Left ventricle myocardium inferior (tissue), 1 donor: ENCODE measurements around the gene DGKQ. TPM values are rescaled to one million over a fixed set of nuclear protein-coding genes. Genes with fewer than 3 reads are reported as not detected.
A peak's percentile ranks its signal among the peaks of the same experiment; 100 is the strongest.
"Not testable (repeated sequence)": the region's sequence is repeated elsewhere in the genome, so short reads cannot be mapped to it uniquely, and the experiment has no call there.

Source experiments
- DNase-seq: peaks from one replicate; pipeline ENCODE4 v3.0.0-alpha.2; 2020
- H3K27ac ChIP-seq: fragments of 200-600 bp; replicated peaks from 2 replicates; pipeline ENCODE4 v1.8.0; 2021
- H3K27me3 ChIP-seq: fragments of 200-600 bp; 2 replicates; pipeline ENCODE4 v1.8.0; 2021; ENCODE audit warnings: low read depth
- H3K36me3 ChIP-seq: fragments of 200-600 bp; 2 replicates; pipeline ENCODE4 v1.8.0; 2021
- H3K4me1 ChIP-seq: fragments of 200-600 bp; 2 replicates; pipeline ENCODE4 v1.8.0; 2021
- H3K4me3 ChIP-seq: fragments of 200-600 bp; 2 replicates; pipeline ENCODE4 v1.8.0; 2021; ENCODE audit warnings: mild to moderate bottlenecking, moderate library complexity
- H3K9me3 ChIP-seq: fragments of 200-600 bp; replicated peaks from 2 replicates; pipeline ENCODE4 v1.8.0; 2021
- CTCF ChIP-seq: fragments of 200-600 bp; IDR thresholded peaks from 2 replicates; pipeline ENCODE4 v1.8.0; 2021; ENCODE audit warnings: antibody characterized with exemption, mild to moderate bottlenecking, borderline replicate concordance
- intact Hi-C: fragments of 100-400 bp; cut with micrococcal nuclease; formaldehyde crosslinking; loops from one replicate; pipeline ENCODE4 v1.11.0; 2022
- total RNA-seq: library from RNA; stranded (reverse); fragmentation: NEBNext Ultra II Directional; extraction: Animal tissue kit (Norgen Biotek cat#: 25700); gene quantifications from one replicate; pipeline ENCODE4 v1.2.1, GENCODE V29; 2021
- donor health status: DM: no; HTN: yes; CAD: no; lungs with severe emphysema.

The DGKQ gene
- total RNA-seq, 1 donor from 2014 or later, result 3.5 TPM

- Histone ChIP-seq H3K27me3 (peaks cover 98% of the 10 kb centered on the region), H3K27ac (no peak overlapping the region), H3K9me3 (no peaks in the 10 kb centered on the region), H3K36me3 (no peaks in the 10 kb centered on the region), H3K4me3 (peak overlapping the region; percentile 43), H3K4me1 (peaks cover 49% of the 10 kb centered on the region)
- no peak for TF ChIP-seq CTCF
- no peak for DNase-seq
- intact Hi-C loops, result no loop called here
Observed at GRCh38 chr4:1001561-1002130, 28.3 kb upstream of the DGKQ start.

GRCh38 chr4:1000686-1001260 is 27.4 kb upstream of the DGKQ start:
- intact Hi-C loops, result no loop called here
- no peak for DNase-seq
- no peaks in the 10 kb centered on the region for H3K9me3 ChIP-seq
- no peak for TF ChIP-seq CTCF
- no peak overlapping the region for H3K27ac ChIP-seq
- no peak overlapping the region for H3K4me3 ChIP-seq
- H3K4me1 ChIP-seq, result peaks cover 49% of the 10 kb centered on the region
- no peaks in the 10 kb centered on the region for H3K36me3 ChIP-seq
- peaks cover 97% of the 10 kb centered on the region for H3K27me3 ChIP-seq

- no peak overlapping the region for H3K4me3 ChIP-seq
- TF ChIP-seq CTCF, result no peak
- H3K27ac ChIP-seq, result no peak overlapping the region
- intact Hi-C loops, result no loop called here
- peaks cover 89% of the 10 kb centered on the region for H3K27me3 ChIP-seq
- no peaks in the 10 kb centered on the region for H3K9me3 ChIP-seq
- H3K36me3 ChIP-seq, result no peaks in the 10 kb centered on the region
- peaks cover 43% of the 10 kb centered on the region for H3K4me1 ChIP-seq
- DNase-seq, result no peak
Observed at GRCh38 chr4:999882-1000425, 26.6 kb upstream of the DGKQ start.

GRCh38 chr4:999240-999863 is 26.0 kb upstream of the DGKQ start:
- intact Hi-C loops, H3K36me3 ChIP-seq, H3K9me3 ChIP-seq, DNase-seq, H3K27ac ChIP-seq, H3K4me3 ChIP-seq: not testable (repeated sequence)
- H3K4me1 ChIP-seq, result peaks cover 37% of the 10 kb centered on the region
- peaks cover 83% of the 10 kb centered on the region for H3K27me3 ChIP-seq

- H3K27ac ChIP-seq, result no peak overlapping the region
- H3K9me3 ChIP-seq, result no peaks in the 10 kb centered on the region
- peaks cover 29% of the 10 kb centered on the region for H3K4me1 ChIP-seq
- H3K36me3 ChIP-seq, result no peaks in the 10 kb centered on the region
- no peak for DNase-seq
- peaks cover 71% of the 10 kb centered on the region for H3K27me3 ChIP-seq
- intact Hi-C loops, result no loop called here
- H3K4me3 ChIP-seq, result peak overlapping the region; percentile 61
- TF ChIP-seq CTCF, result no peak
Observed at GRCh38 chr4:998096-998691, 24.8 kb upstream of the DGKQ start.
